Tibial nerve (tissue), 4 donors: ENCODE measurements around the gene CTTNBP2. TPM values are rescaled to one million over a fixed set of nuclear protein-coding genes. Genes with fewer than 3 reads are reported as not detected.

Experiments used
- DNase-seq, 2 donors: peaks; one replicate each; pipeline ENCODE4 v3.0.0-alpha.2; 2019; ENCODE audit warnings: low spot score in 2 of 2
- H3K27ac ChIP-seq, 4 donors: fragments of 200-600 bp; sonication (generic) in 3 of 4; one replicate each; pipeline ENCODE4 v1.5.1; 2017 to 2019; ENCODE audit warnings: mild to moderate bottlenecking in 1 of 4
- H3K27me3 ChIP-seq, 2 donors: fragments of 200-600 bp; sonication (generic) in 1 of 2; one replicate each; pipeline versions ENCODE4 v1.5.1 to v1.6.0; 2017 to 2019
- H3K36me3 ChIP-seq, 3 donors: fragments of 200-600 bp; sonication (generic); one replicate each; pipeline ENCODE4 v1.5.1; 2018 to 2019
- H3K4me1 ChIP-seq, 4 donors: fragments of 200-600 bp; sonication (generic) in 3 of 4; one replicate each; pipeline ENCODE4 v1.5.1; 2017 to 2019
- H3K4me3 ChIP-seq, 4 donors: fragments of 200-600 bp; sonication (generic) in 3 of 4; one replicate each; pipeline ENCODE4 v1.5.1; 2017 to 2019; ENCODE audit warnings: mild to moderate bottlenecking in 1 of 4, moderate library complexity in 1 of 4
- H3K9me3 ChIP-seq, 4 donors: fragments of 200-600 bp; sonication (generic) in 3 of 4; one replicate each; pipeline ENCODE4 v1.5.1; 2017 to 2019
- CTCF ChIP-seq, 5 experiments: fragments of 200-600 bp in 3 of 5; fragments of 450-650 bp in 2 of 5; sonication (generic) in 3 of 5; IDR thresholded peaks; one replicate each; pipeline ENCODE4 v1.5.1; 2016 to 2019; ENCODE audit warnings: antibody characterized with exemption in 5 of 5, mild to moderate bottlenecking in 3 of 5, moderate library complexity in 2 of 5
- EP300 ChIP-seq, 2 donors: sonication (generic); formaldehyde crosslinking; IDR thresholded peaks; one replicate each; pipeline ENCODE4 v1.6.1; 2017; ENCODE audit warnings: antibody characterized with exemption in 2 of 2, mild to moderate bottlenecking in 1 of 2
- POLR2A ChIP-seq, 2 donors: fragments of 450-650 bp; IDR thresholded peaks; one replicate each; pipeline ENCODE4 v1.6.1; 2017; ENCODE audit warnings: antibody characterized with exemption in 2 of 2, mild to moderate bottlenecking in 2 of 2, moderate library complexity in 2 of 2
- WGBS, 2 donors: methylation state at CpG; one replicate each; pipeline ENCODE4 v1.1.5; 2018; 5-methylcytosine and 5-hydroxymethylcytosine counted together
- total RNA-seq, 4 donors: library from RNA; depleted of rRNA; stranded (reverse); fragments of >200 nt; gene quantifications; one replicate each; pipeline ENCODE4 v1.1.0, GENCODE V29; 2016

The CTTNBP2 gene
- total RNA-seq, 4 donors from 2014 or later: 12.9 to 19.3 (median 17.1) TPM

DNA sequence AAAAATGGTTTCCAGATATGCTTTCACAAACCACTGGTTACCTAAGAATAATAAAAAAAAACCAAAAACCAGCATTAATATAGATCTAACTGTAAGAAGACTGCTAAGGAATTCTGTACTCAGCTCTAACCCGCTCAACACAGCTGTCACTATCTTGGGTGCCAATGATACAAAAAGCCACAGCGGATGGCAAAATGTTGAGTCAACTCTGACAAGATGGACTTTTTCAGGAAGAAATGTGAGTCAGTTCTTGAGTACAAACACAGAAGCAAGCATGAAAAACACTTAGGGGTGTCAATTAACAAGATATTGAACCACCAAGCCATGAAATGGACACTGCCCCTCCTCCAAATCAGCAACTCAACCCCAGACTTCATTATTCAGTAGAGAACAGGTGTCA lies 55.0 kb downstream of the CTTNBP2 start:
- no peaks in the 10 kb centered on the region for H3K9me3 ChIP-seq
- TF ChIP-seq CTCF (IDR thresholded peaks at IDR 0.05) (no peak), EP300 (IDR thresholded peaks at IDR 0.05) (no peak), POLR2A (IDR thresholded peaks at IDR 0.05) (no peak)
- H3K27ac ChIP-seq: no peak overlapping the region
- no peak overlapping the region for H3K4me3 ChIP-seq
- 89 to 96% methylated on average over 2 of the region's 2 CpGs for WGBS, 2 donors
- no peaks in the 10 kb centered on the region for H3K36me3 ChIP-seq
- no peaks in the 10 kb centered on the region for H3K27me3 ChIP-seq
- DNase-seq: no peak
- H3K4me1 ChIP-seq: no peaks in the 10 kb centered on the region

DNA sequence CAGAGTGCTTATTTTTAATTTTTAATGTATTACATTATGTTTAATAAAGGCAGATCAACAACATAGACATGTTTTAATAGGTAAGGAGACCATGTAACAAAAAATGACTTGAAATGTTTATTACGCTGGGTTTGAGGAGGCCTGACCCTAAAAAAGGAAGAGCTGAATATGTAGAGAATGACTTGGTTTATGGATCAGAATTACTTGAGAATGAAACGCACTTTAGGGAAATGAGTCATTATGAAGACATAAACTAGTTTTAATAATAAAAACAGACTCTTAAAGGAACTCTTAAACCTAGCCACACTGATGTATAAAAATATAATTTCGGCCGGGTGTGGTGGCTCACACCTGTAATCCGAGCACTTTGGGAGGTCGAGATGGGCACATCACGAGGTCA lies 56.5 kb downstream of the CTTNBP2 start:
- TF ChIP-seq POLR2A (IDR thresholded peaks at IDR 0.05) (no peak), EP300 (IDR thresholded peaks at IDR 0.05) (no peak), CTCF (IDR thresholded peaks at IDR 0.05) (no peak)

DNA sequence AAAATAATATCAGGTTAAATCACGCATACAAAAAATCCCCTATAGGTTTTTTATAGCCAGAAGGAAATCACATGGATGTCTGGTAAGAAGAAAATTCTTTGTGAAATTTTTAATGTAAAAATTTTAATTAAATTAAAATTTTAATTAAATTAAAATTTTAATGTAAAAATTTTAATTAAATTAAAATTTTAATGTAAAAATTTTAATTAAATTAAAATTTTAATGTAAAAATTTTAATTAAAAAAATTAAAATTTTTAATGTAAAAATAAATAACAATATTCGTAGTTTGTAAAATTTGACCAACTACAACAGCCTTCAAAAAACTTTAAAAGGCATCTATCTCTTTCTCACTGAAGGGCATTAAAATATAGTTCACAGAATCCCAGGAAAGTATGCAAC lies 61.5 kb downstream of the CTTNBP2 start:
- Histone ChIP-seq H3K27me3 (no peaks in the 10 kb centered on the region), H3K27ac (no peak overlapping the region), H3K4me1 (peaks cover 0 to 25% (median 3%) of the 10 kb centered on the region in 4 donors), H3K4me3 (no peak overlapping the region), H3K9me3 (no peaks in the 10 kb centered on the region), H3K36me3 (no peaks in the 10 kb centered on the region)
- DNase-seq: no peak
- 95 to 96% methylated on average over 2 of the region's 2 CpGs for WGBS, 2 donors
- TF ChIP-seq CTCF (IDR thresholded peaks at IDR 0.05) (no peak), EP300 (IDR thresholded peaks at IDR 0.05) (no peak), POLR2A (IDR thresholded peaks at IDR 0.05) (no peak)

More for the DNA sequence above, 56.5 kb downstream of the CTTNBP2 start:
- H3K4me3 ChIP-seq: no peak overlapping the region
- H3K27ac ChIP-seq: no peak overlapping the region
- DNase-seq: no peak
- H3K4me1 ChIP-seq: no peaks in the 10 kb centered on the region
- H3K9me3 ChIP-seq: no peaks in the 10 kb centered on the region
- H3K36me3 ChIP-seq: no peaks in the 10 kb centered on the region
- no peaks in the 10 kb centered on the region for H3K27me3 ChIP-seq
- WGBS, 2 donors: 63 to 72% methylated on average over 7 of the region's 7 CpGs

GRCh38 chr7:117810642-117811512 lies 62.4 kb downstream of the CTTNBP2 start:
- DNase-seq: no peak
- H3K4me3 ChIP-seq: no peak overlapping the region
- H3K36me3 ChIP-seq: no peaks in the 10 kb centered on the region
- H3K9me3 ChIP-seq: no peaks in the 10 kb centered on the region
- 66% methylated on average over 6 of the region's 6 CpGs for WGBS, 2 donors
- no peak overlapping the region for H3K27ac ChIP-seq
- H3K4me1 ChIP-seq: peaks cover 0 to 25% (median 3%) of the 10 kb centered on the region in 4 donors
- H3K27me3 ChIP-seq: no peaks in the 10 kb centered on the region
- TF ChIP-seq CTCF (IDR thresholded peaks at IDR 0.05) (no peak), EP300 (IDR thresholded peaks at IDR 0.05) (no peak)

GRCh38 chr7:117809958-117810357 lies 63.3 kb downstream of the CTTNBP2 start:
- no peaks in the 10 kb centered on the region for H3K9me3 ChIP-seq
- H3K36me3 ChIP-seq: no peaks in the 10 kb centered on the region
- no peak overlapping the region for H3K4me3 ChIP-seq
- no peak overlapping the region for H3K27ac ChIP-seq
- no peaks in the 10 kb centered on the region for H3K27me3 ChIP-seq
- 75 to 87% methylated on average over 3 of the region's 3 CpGs for WGBS, 2 donors
- H3K4me1 ChIP-seq: peaks cover 0 to 25% (median 3%) of the 10 kb centered on the region in 4 donors
- DNase-seq: no peak
- TF ChIP-seq POLR2A (IDR thresholded peaks at IDR 0.05) (no peak), CTCF (IDR thresholded peaks at IDR 0.05) (no peak), EP300 (IDR thresholded peaks at IDR 0.05) (no peak)
